HepG2 (cell line): ENCODE data around the gene KCNMA1. TPM values are rescaled to one million over a fixed set of nuclear protein-coding genes. Genes with fewer than 3 reads are reported as not detected.
A peak's percentile ranks its signal among the peaks of the same experiment; 100 is the strongest.

Experiments
- ATAC-seq: fragments of 200-7000 bp; cut with Tn5 transposase; 3 replicates; pipeline ENCODE4 v1.9.1; 2020; ENCODE audit warnings: mild to moderate bottlenecking, moderate library complexity
- BruUV-seq: library from RNA; stranded (reverse); fragments of 400-500 nt; replicated peaks from 2 replicates; lab custom pipeline; 2021; lab: Mats Ljungman, UMichigan
- CTCF ChIA-PET: fragments of 300-600 bp; formaldehyde crosslinking; extraction: SDS; loops from one replicate; lab custom pipeline; 2021; ENCODE audit warnings: low total read pairs, inconsistent platforms, low intra/inter-chr PET ratio; lab: Yijun Ruan, JAX
- POLR2A ChIA-PET: fragments of 350-600 bp; sonication (Branson Sonifier 250); formaldehyde crosslinking; loops from one replicate; lab custom pipeline; 2020; ENCODE audit warnings: antibody characterized with exemption, inconsistent platforms; lab: Yijun Ruan, JAX
- DNase-seq: peaks from one replicate; pipeline ENCODE4 v3.0.0-alpha.2; 2015; ENCODE audit warnings: low spot score
- FAIRE-seq: peaks from 3 replicates; lab custom pipeline; 2011; peaks lifted over from hg19 to GRCh38; lab: Jason Lieb, UNC
- H2AFZ ChIP-seq: one replicate; pipeline ENCODE4 v1.6.1; 2011; ENCODE audit warnings: low read length, inconsistent platforms
- H3K27ac ChIP-seq: fragments of 300-600 bp; 3 replicates; pipeline ENCODE4 v1.8.0; 2011; ENCODE audit warnings: mixed run types, mild to moderate bottlenecking, mixed read lengths, low read length, inconsistent platforms; ENCODE audit not compliant: insufficient read depth; ENCODE audit errors: extremely low read length
- H3K27me3 ChIP-seq, 2 experiments: fragments of 200-600 bp in 1 of 2; 2 replicates in 1 of 2; 3 replicates in 1 of 2; pipeline versions ENCODE4 v1.6.0 to v1.8.0; 2011; ENCODE audit warnings: low read length in 2 of 2, mild to moderate bottlenecking in 2 of 2, moderate library complexity in 2 of 2, inconsistent platforms in 1 of 2; ENCODE audit not compliant: insufficient read depth in 2 of 2, control insufficient read depth in 1 of 2
- H3K36me3 ChIP-seq, 2 experiments: fragments of 200-600 bp in 1 of 2; replicated peaks in 1 of 2; 2 replicates in 1 of 2; 3 replicates in 1 of 2; pipeline versions ENCODE4 v1.5.1 to v1.8.0; 2011; ENCODE audit warnings: low read length in 2 of 2, inconsistent platforms in 1 of 2; ENCODE audit not compliant: insufficient read depth in 2 of 2, control insufficient read depth in 1 of 2
- H3K4me1 ChIP-seq: 2 replicates; pipeline ENCODE4 v1.5.1; 2012; ENCODE audit warnings: low read length, inconsistent platforms; ENCODE audit not compliant: insufficient read depth
- H3K4me2 ChIP-seq: 2 replicates; pipeline ENCODE4 v1.6.0; 2011; ENCODE audit warnings: low read depth, low read length, inconsistent platforms
- H3K4me3 ChIP-seq, 3 experiments: fragments of 200-600 bp in 1 of 3; sonication (generic), shearing (Covaris generic) in 1 of 3; replicated peaks in 1 of 3; 2 replicates each; pipeline ENCODE4 v1.5.1; 2011 to 2016; ENCODE audit warnings: low read length in 3 of 3, inconsistent platforms in 2 of 3, low read depth in 2 of 3, mild to moderate bottlenecking in 2 of 3, control low read depth in 1 of 3, mixed read lengths in 1 of 3; ENCODE audit not compliant: insufficient read depth in 1 of 3
- H3K79me2 ChIP-seq: one replicate; pipeline ENCODE4 v1.6.1; 2011; ENCODE audit warnings: low read length, inconsistent platforms; ENCODE audit not compliant: insufficient read depth
- H3K9ac ChIP-seq: 2 replicates; pipeline ENCODE4 v1.6.0; 2011; ENCODE audit warnings: mild to moderate bottlenecking, low read depth, low read length, inconsistent platforms; ENCODE audit not compliant: insufficient read depth
- H3K9me3 ChIP-seq: 2 replicates; pipeline ENCODE4 v1.5.1; 2012; ENCODE audit warnings: mild to moderate bottlenecking, low read length
- H4K20me1 ChIP-seq: 2 replicates; pipeline ENCODE4 v1.6.0; 2011; ENCODE audit warnings: inconsistent platforms, mild to moderate bottlenecking, low read length, moderate library complexity; ENCODE audit not compliant: insufficient read depth
- CBX1 ChIP-seq: IDR thresholded peaks from one replicate; pipeline ENCODE4 v1.6.1; 2016; ENCODE audit warnings: antibody characterized with exemption, low read depth
- ISX ChIP-seq: sonication (generic); formaldehyde crosslinking; conservative IDR thresholded peaks from 2 replicates; pipeline ENCODE4 v1.5.0; 2020; ENCODE audit warnings: missing genetic modification reagents
- MAFK ChIP-seq, 2 experiments: IDR thresholded peaks in 1 of 2; conservative IDR thresholded peaks in 1 of 2; 2 replicates each; pipeline ENCODE4 v1.6.1; 2011; ENCODE audit warnings: improper control_type of control experiment in 2 of 2, low read length in 2 of 2
- ZBTB8A ChIP-seq: sonication (generic); formaldehyde crosslinking; IDR thresholded peaks from 2 replicates; pipeline ENCODE4 v1.4.0; 2020; ENCODE audit warnings: mild to moderate bottlenecking, low read depth, missing genetic modification reagents, borderline replicate concordance
- WGBS: methylation state at CpG from one replicate; pipeline ENCODE4 v1.1.6; 2017; ENCODE audit warnings: low lambda C conversion rate; 5-methylcytosine and 5-hydroxymethylcytosine counted together
- in situ Hi-C: cut with HindIII; loops from 2 replicates; pipeline ENCODE4 v1.10.0; 2017; ENCODE audit warnings: low pct_unique_long_range_greater_than_20kb; ENCODE audit not compliant: extremely low pct_ligation_motif_present
- intact Hi-C: fragments of 100-400 bp; cut with micrococcal nuclease; formaldehyde crosslinking; loops from one replicate; pipeline ENCODE4 v1.10.0; 2022; ENCODE audit not compliant: unreplicated experiment
- polyA plus RNA-seq, 8 experiments: library from polyadenylated mRNA; depleted of rRNA in 3 of 8; stranded (reverse) in 7 of 8; unstranded in 1 of 8; fragments of >200 nt; fragmentation: Illumina TruSeq in 4 of 8; extraction: Trizol in 4 of 8; gene quantifications; 2 replicates each; pipeline versions ENCODE4 v1.2.1 to v1.2.3, GENCODE V29; 2011 to 2016; ENCODE audit warnings: low read depth in 4 of 8, missing spikeins in 1 of 8, mixed read lengths in 1 of 8; ENCODE audit not compliant: insufficient read depth in 1 of 8
- total RNA-seq, 5 experiments: library from RNA; depleted of rRNA; stranded (reverse); fragments of >200 nt; fragmentation: Illumina TruSeq; extraction: Trizol; gene quantifications; 2 replicates each; pipeline ENCODE4 v1.2.3, GENCODE V29; 2016; ENCODE audit warnings: low read depth in 1 of 5

Gene KCNMA1
- total and polyA plus RNA-seq, 2 of the 13 experiments (the other 11 are each of a cell fraction or from before 2014, with no cell fraction given) = 0.02 TPM; not detected in 1

- CTCF ChIA-PET = no interaction called here
- Histone ChIP-seq H2AFZ (no peak overlapping the region), H4K20me1 (no peaks in the 10 kb centered on the region), H3K9ac (no peak overlapping the region), H3K4me3 (no peak overlapping the region), H3K27me3 (0 out of 5 replicates have a peak, but pooled peaks cover 0 to 3% of the 10 kb centered on the region in 2 experiments), H3K79me2 (no peaks in the 10 kb centered on the region), H3K4me2 (no peak overlapping the region), H3K36me3 (no peaks in the 10 kb centered on the region), H3K4me1 (no peaks in the 10 kb centered on the region), H3K9me3 (no peaks in the 10 kb centered on the region), H3K27ac (no peak overlapping the region)
- 80% methylated on average over 1 of the region's 1 CpG for whole genome bisulfite sequencing
- BruUV-seq = no TSS peak
- no peak for TF ChIP-seq ZBTB8A (CRISPR knock-in tag)
- TF ChIP-seq ISX = no peak
- intact Hi-C loops (no loop called here), in situ Hi-C loops (no loop called here)
- ATAC-seq = no peak
- DNase-seq = no peak
- no peak for FAIRE-seq
- POLR2A ChIA-PET = no interaction called here
Observed at GRCh38 chr10:77560471-77560870, 77.1 kb downstream of the KCNMA1 start.

- TF ChIP-seq MAFK (conservative IDR thresholded peaks at IDR 0.05 in 1 of 2, IDR thresholded peaks at IDR 0.05 in 1 of 2; ENCODE audit: low read length in 2 of 2) (0 out of 4 replicates have a peak, but pooled peaks of 1 of the 2 experiments have one; percentile 20), CBX1 (no peak)
- TF ChIP-seq, all 625 proteins: peak for 1
- intact Hi-C loops = no loop called here
- POLR2A ChIA-PET = no interaction called here
- Histone ChIP-seq H3K27ac (no peak overlapping the region), H3K79me2 (no peaks in the 10 kb centered on the region), H3K9ac (no peak overlapping the region), H3K4me2 (no peak overlapping the region), H4K20me1 (no peaks in the 10 kb centered on the region), H3K4me3 (no peak overlapping the region), H3K4me1 (no peaks in the 10 kb centered on the region), H2AFZ (no peak overlapping the region), H3K9me3 (no peaks in the 10 kb centered on the region), H3K36me3 (no peaks in the 10 kb centered on the region), H3K27me3 (0 out of 5 replicates have a peak, but pooled peaks cover 0 to 3% of the 10 kb centered on the region in 2 experiments)
- FAIRE-seq (no peak), ATAC-seq (no peak), DNase-seq (no peak)
- CTCF ChIA-PET = no interaction called here
- BruUV-seq = no TSS peak
- in situ Hi-C loops = no loop called here
- 60% methylated on average over 3 of the region's 3 CpGs for WGBS
Observed at GRCh38 chr10:77560052-77560451, 77.6 kb downstream of the KCNMA1 start.
